ENCODE results near the gene REPS2.

Gene REPS2

GRCh38 chrX:16986169-16986568 is 39.7 kb downstream of the REPS2 start:
- no peaks in the 10 kb centered on the region for H3K36me3 ChIP-seq (ENCODE audit: control insufficient read depth, low read depth, low read length)
- H3K9me3 ChIP-seq (ENCODE audit: control insufficient read depth, low read depth, low read length) = no peaks in the 10 kb centered on the region
- H3K9ac ChIP-seq (ENCODE audit: low read length) = no peak overlapping the region
- H3K4me1 ChIP-seq (ENCODE audit: control insufficient read depth, low read depth, low read length) = no peaks in the 10 kb centered on the region
- H3K27me3 ChIP-seq (ENCODE audit: control insufficient read depth, insufficient read depth, low read length) = no peaks in the 10 kb centered on the region
- no peak overlapping the region for H3K27ac ChIP-seq (ENCODE audit: low read length)
- no peak overlapping the region for H3K4me3 ChIP-seq (ENCODE audit: low read length)

- H3K4me3 ChIP-seq (ENCODE audit: low read length) = no peak overlapping the region
- H3K36me3 ChIP-seq (ENCODE audit: control insufficient read depth, low read depth, low read length) = no peaks in the 10 kb centered on the region
- no peaks in the 10 kb centered on the region for H3K4me1 ChIP-seq (ENCODE audit: control insufficient read depth, low read depth, low read length)
- H3K27ac ChIP-seq (ENCODE audit: low read length) = no peak overlapping the region
- no peak overlapping the region for H3K9ac ChIP-seq (ENCODE audit: low read length)
- H3K27me3 ChIP-seq (ENCODE audit: control insufficient read depth, insufficient read depth, low read length) = no peaks in the 10 kb centered on the region
- no peaks in the 10 kb centered on the region for H3K9me3 ChIP-seq (ENCODE audit: control insufficient read depth, low read depth, low read length)
Measured at GRCh38 chrX:16989750-16990149, 43.3 kb downstream of the REPS2 start.

DNA sequence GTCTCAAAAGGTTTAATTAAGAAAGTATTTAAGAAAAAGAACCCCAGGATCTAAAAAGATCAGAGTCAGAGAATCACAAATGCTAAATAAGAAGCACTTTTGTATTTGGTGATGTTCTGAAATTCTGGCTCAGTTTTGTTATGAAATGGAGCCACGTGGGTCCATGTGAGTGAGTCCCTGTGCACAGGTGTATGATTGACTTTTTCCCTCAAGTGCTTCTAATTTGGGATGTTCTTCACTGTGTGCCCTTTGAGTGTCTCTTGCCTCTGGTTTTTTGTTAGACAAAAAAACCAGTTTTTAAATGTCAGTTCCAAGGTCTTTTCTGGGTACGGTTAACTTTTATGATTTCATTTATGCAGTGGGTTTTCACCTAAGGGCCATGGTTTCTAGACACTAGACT is 44.4 kb downstream of the REPS2 start:
- H3K4me1 ChIP-seq (ENCODE audit: control insufficient read depth, low read depth, low read length) = no peaks in the 10 kb centered on the region
- H3K27me3 ChIP-seq (ENCODE audit: control insufficient read depth, insufficient read depth, low read length) = no peaks in the 10 kb centered on the region
- H3K4me3 ChIP-seq (ENCODE audit: low read length) = no peak overlapping the region
- H3K9ac ChIP-seq (ENCODE audit: low read length) = no peak overlapping the region
- no peak overlapping the region for H3K27ac ChIP-seq (ENCODE audit: low read length)
- no peaks in the 10 kb centered on the region for H3K9me3 ChIP-seq (ENCODE audit: control insufficient read depth, low read depth, low read length)
- H3K36me3 ChIP-seq (ENCODE audit: control insufficient read depth, low read depth, low read length) = no peaks in the 10 kb centered on the region

- Histone ChIP-seq H3K9ac (ENCODE audit: low read length) (no peak overlapping the region), H3K4me3 (ENCODE audit: low read length) (no peak overlapping the region), H3K4me1 (ENCODE audit: control insufficient read depth, low read depth, low read length) (no peaks in the 10 kb centered on the region), H3K27ac (ENCODE audit: low read length) (no peak overlapping the region), H3K36me3 (ENCODE audit: control insufficient read depth, low read depth, low read length) (no peaks in the 10 kb centered on the region), H3K9me3 (ENCODE audit: control insufficient read depth, low read depth, low read length) (no peaks in the 10 kb centered on the region), H3K27me3 (ENCODE audit: control insufficient read depth, insufficient read depth, low read length) (no peaks in the 10 kb centered on the region)
Measured at GRCh38 chrX:16992445-16992844, 46.0 kb downstream of the REPS2 start.

DNA sequence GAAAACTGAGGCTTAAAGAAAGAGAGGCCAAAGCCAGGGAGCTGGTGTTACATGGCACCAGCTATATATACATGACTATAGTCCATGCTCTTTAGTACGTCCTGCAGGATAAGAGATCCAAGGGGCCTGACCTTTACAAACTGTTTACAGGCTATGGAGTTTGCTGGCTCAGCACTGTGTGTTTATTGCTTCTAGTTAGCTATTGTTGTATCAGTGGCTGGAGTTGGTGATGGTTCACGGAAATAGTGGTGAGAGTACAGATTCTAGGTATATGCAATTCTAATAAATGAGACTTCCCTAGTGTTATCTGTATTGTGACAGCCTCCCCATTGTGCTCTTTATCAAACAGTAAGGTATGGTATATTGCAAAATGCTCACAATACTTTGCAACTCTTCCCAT is 46.5 kb downstream of the REPS2 start:
- H3K9me3 ChIP-seq (ENCODE audit: control insufficient read depth, low read depth, low read length) = no peaks in the 10 kb centered on the region
- H3K27me3 ChIP-seq (ENCODE audit: control insufficient read depth, insufficient read depth, low read length) = no peaks in the 10 kb centered on the region
- H3K4me3 ChIP-seq (ENCODE audit: low read length) = no peak overlapping the region
- H3K4me1 ChIP-seq (ENCODE audit: control insufficient read depth, low read depth, low read length) = no peaks in the 10 kb centered on the region
- no peaks in the 10 kb centered on the region for H3K36me3 ChIP-seq (ENCODE audit: control insufficient read depth, low read depth, low read length)
- H3K27ac ChIP-seq (ENCODE audit: low read length) = no peak overlapping the region
- H3K9ac ChIP-seq (ENCODE audit: low read length) = no peak overlapping the region

DNA sequence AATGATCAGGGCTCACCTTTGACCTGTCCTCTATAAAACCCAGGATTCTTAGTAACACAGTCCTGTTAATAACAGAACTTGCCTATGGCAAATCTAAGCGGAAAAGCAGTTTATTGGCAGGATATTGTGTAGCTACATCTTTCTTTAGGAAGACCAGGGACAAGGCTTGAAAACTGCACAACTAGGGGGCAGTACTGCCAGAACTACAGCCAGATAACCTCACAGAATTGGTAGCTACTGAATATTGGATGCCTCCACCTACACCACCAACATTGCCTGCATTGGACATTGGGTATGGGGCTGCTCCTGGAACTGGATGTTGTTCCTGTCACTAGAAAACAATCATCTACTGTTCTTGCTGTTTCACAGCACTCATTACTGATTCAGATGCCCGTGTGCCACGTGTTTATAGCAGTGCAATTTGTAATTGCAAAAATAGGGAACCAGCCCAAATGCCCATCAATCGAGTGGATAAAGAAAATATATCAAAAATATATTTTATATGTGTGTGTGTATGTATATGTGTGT is 47.4 kb downstream of the REPS2 start:
- no peaks in the 10 kb centered on the region for H3K9me3 ChIP-seq (ENCODE audit: control insufficient read depth, low read depth, low read length)
- H3K27me3 ChIP-seq (ENCODE audit: control insufficient read depth, insufficient read depth, low read length) = no peaks in the 10 kb centered on the region
- no peak overlapping the region for H3K9ac ChIP-seq (ENCODE audit: low read length)
- H3K4me3 ChIP-seq (ENCODE audit: low read length) = no peak overlapping the region
- H3K4me1 ChIP-seq (ENCODE audit: control insufficient read depth, low read depth, low read length) = no peaks in the 10 kb centered on the region
- no peaks in the 10 kb centered on the region for H3K36me3 ChIP-seq (ENCODE audit: control insufficient read depth, low read depth, low read length)
- H3K27ac ChIP-seq (ENCODE audit: low read length) = no peak overlapping the region

GRCh38 chrX:16994736-16995135 is 48.3 kb downstream of the REPS2 start:
- Histone ChIP-seq H3K27me3 (ENCODE audit: control insufficient read depth, insufficient read depth, low read length) (no peaks in the 10 kb centered on the region), H3K9ac (ENCODE audit: low read length) (no peak overlapping the region), H3K9me3 (ENCODE audit: control insufficient read depth, low read depth, low read length) (no peaks in the 10 kb centered on the region), H3K4me3 (ENCODE audit: low read length) (no peak overlapping the region), H3K27ac (ENCODE audit: low read length) (no peak overlapping the region), H3K4me1 (ENCODE audit: control insufficient read depth, low read depth, low read length) (no peaks in the 10 kb centered on the region), H3K36me3 (ENCODE audit: control insufficient read depth, low read depth, low read length) (no peaks in the 10 kb centered on the region)

DNA sequence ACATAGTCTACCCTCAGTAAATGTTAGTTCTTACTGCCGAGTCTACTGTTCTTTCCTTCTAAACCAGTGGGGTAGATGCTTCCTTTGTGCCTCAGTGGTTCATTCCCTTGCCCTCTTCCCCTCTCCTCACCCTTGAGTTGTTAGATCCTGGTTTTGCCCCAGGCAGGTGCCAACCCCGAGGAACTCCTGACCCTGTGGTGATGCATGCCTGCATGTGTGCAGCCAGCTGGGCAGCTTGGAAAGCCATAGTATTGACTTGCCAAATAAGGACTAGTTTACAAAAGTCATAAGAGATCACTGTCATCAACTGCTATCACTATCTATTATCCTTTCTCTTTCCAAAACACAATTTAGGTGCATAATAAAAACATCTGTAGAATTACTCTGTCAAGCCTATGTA is 50.9 kb downstream of the REPS2 start:
- Histone ChIP-seq H3K4me3 (ENCODE audit: low read length) (no peak overlapping the region), H3K36me3 (ENCODE audit: control insufficient read depth, low read depth, low read length) (no peaks in the 10 kb centered on the region), H3K9ac (ENCODE audit: low read length) (no peak overlapping the region), H3K27me3 (ENCODE audit: control insufficient read depth, insufficient read depth, low read length) (no peaks in the 10 kb centered on the region), H3K9me3 (ENCODE audit: control insufficient read depth, low read depth, low read length) (no peaks in the 10 kb centered on the region), H3K27ac (ENCODE audit: low read length) (no peak overlapping the region), H3K4me1 (ENCODE audit: control insufficient read depth, low read depth, low read length) (no peaks in the 10 kb centered on the region)

DNA sequence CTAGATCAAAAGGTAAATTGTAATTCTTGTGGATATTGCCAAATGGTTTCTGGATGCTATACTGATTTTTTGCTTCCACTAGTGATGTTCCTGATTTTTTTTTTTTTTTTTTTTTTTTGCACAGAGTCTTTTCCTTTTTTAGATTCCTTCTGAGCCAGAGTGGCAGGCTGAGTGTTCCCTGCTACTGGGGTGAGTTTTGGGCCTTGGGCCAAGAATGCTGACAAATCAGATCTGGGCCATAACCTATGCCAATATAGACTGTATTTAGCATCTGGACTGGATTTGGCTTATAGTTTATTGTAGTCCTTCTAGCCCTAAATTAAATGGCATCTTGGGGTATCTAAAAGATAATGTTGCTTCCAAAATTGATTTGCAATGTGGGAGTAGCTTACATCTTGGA is 52.8 kb downstream of the REPS2 start:
- Histone ChIP-seq H3K9ac (ENCODE audit: low read length) (no peak overlapping the region), H3K4me1 (ENCODE audit: control insufficient read depth, low read depth, low read length) (no peaks in the 10 kb centered on the region), H3K27me3 (ENCODE audit: control insufficient read depth, insufficient read depth, low read length) (no peaks in the 10 kb centered on the region), H3K9me3 (ENCODE audit: control insufficient read depth, low read depth, low read length) (no peaks in the 10 kb centered on the region), H3K27ac (ENCODE audit: low read length) (no peak overlapping the region), H3K36me3 (ENCODE audit: control insufficient read depth, low read depth, low read length) (no peaks in the 10 kb centered on the region), H3K4me3 (ENCODE audit: low read length) (no peak overlapping the region)

- no peaks in the 10 kb centered on the region for H3K4me1 ChIP-seq (ENCODE audit: control insufficient read depth, low read depth, low read length)
- H3K36me3 ChIP-seq (ENCODE audit: control insufficient read depth, low read depth, low read length) = no peaks in the 10 kb centered on the region
- H3K4me3 ChIP-seq (ENCODE audit: low read length) = no peak overlapping the region
- H3K27me3 ChIP-seq (ENCODE audit: control insufficient read depth, insufficient read depth, low read length) = no peaks in the 10 kb centered on the region
- H3K9ac ChIP-seq (ENCODE audit: low read length) = no peak overlapping the region
- no peak overlapping the region for H3K27ac ChIP-seq (ENCODE audit: low read length)
- H3K9me3 ChIP-seq (ENCODE audit: control insufficient read depth, low read depth, low read length) = no peaks in the 10 kb centered on the region
Measured at GRCh38 chrX:17000751-17001150, 54.3 kb downstream of the REPS2 start.

- H3K9me3 ChIP-seq (ENCODE audit: control insufficient read depth, low read depth, low read length) = no peaks in the 10 kb centered on the region
- H3K9ac ChIP-seq (ENCODE audit: low read length) = no peak overlapping the region
- no peaks in the 10 kb centered on the region for H3K36me3 ChIP-seq (ENCODE audit: control insufficient read depth, low read depth, low read length)
- no peaks in the 10 kb centered on the region for H3K27me3 ChIP-seq (ENCODE audit: control insufficient read depth, insufficient read depth, low read length)
- no peak overlapping the region for H3K27ac ChIP-seq (ENCODE audit: low read length)
- H3K4me3 ChIP-seq (ENCODE audit: low read length) = no peak overlapping the region
- no peaks in the 10 kb centered on the region for H3K4me1 ChIP-seq (ENCODE audit: control insufficient read depth, low read depth, low read length)
Measured at GRCh38 chrX:17005712-17006368, 59.4 kb downstream of the REPS2 start.

- Histone ChIP-seq H3K36me3 (ENCODE audit: control insufficient read depth, low read depth, low read length) (no peaks in the 10 kb centered on the region), H3K9ac (ENCODE audit: low read length) (no peak overlapping the region), H3K4me3 (ENCODE audit: low read length) (no peak overlapping the region), H3K4me1 (ENCODE audit: control insufficient read depth, low read depth, low read length) (no peaks in the 10 kb centered on the region), H3K27me3 (ENCODE audit: control insufficient read depth, insufficient read depth, low read length) (no peaks in the 10 kb centered on the region), H3K27ac (ENCODE audit: low read length) (no peak overlapping the region), H3K9me3 (ENCODE audit: control insufficient read depth, low read depth, low read length) (no peaks in the 10 kb centered on the region)
Measured at GRCh38 chrX:17007134-17007768, 60.8 kb downstream of the REPS2 start.

All from iPS-18a (cell line).